Measurements from ENCODE around the gene PDK2. TPM values are rescaled to one million over a fixed set of nuclear protein-coding genes. Genes with fewer than 3 reads are reported as not detected.

PDK2 gene
- total RNA-seq, 1 experiment from 2014 or later: 20.4 TPM

- Histone ChIP-seq H3K4me1 (ENCODE audit: insufficient read depth, low read length, poor library complexity, severe bottlenecking) (no peaks in the 10 kb centered on the region), H3K27ac (ENCODE audit: low read depth, low read length, poor library complexity, severe bottlenecking) (no peak overlapping the region), H3K36me3 (ENCODE audit: insufficient read depth, low read length, poor library complexity, severe bottlenecking) (no peaks in the 10 kb centered on the region), H3K4me3 (ENCODE audit: low read depth, low read length, poor library complexity, severe bottlenecking) (no peak overlapping the region), H3K9me3 (ENCODE audit: low read depth, low read length, poor library complexity, severe bottlenecking) (no peaks in the 10 kb centered on the region), H3K27me3 (replicated peaks; ENCODE audit: insufficient read depth, low read depth, low read length, poor library complexity) (no peaks in the 10 kb centered on the region)
- intact Hi-C loops (cut with micrococcal nuclease; ENCODE audit: unreplicated experiment): no loop called here
- TF ChIP-seq, protein P1, sequence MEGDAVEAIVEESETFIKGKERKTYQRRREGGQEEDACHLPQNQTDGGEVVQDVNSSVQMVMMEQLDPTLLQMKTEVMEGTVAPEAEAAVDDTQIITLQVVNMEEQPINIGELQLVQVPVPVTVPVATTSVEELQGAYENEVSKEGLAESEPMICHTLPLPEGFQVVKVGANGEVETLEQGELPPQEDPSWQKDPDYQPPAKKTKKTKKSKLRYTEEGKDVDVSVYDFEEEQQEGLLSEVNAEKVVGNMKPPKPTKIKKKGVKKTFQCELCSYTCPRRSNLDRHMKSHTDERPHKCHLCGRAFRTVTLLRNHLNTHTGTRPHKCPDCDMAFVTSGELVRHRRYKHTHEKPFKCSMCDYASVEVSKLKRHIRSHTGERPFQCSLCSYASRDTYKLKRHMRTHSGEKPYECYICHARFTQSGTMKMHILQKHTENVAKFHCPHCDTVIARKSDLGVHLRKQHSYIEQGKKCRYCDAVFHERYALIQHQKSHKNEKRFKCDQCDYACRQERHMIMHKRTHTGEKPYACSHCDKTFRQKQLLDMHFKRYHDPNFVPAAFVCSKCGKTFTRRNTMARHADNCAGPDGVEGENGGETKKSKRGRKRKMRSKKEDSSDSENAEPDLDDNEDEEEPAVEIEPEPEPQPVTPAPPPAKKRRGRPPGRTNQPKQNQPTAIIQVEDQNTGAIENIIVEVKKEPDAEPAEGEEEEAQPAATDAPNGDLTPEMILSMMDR (conservative IDR thresholded peaks at IDR 0.05; ENCODE audit: low read depth, low read length): no peak
- no peak for TF ChIP-seq EZH2 (IDR thresholded peaks at IDR 0.05; ENCODE audit: borderline replicate concordance, low read depth, low read length, poor library complexity, severe bottlenecking)
- BruUV-seq (replicated peaks): no TSS peak
- DNase-seq (ENCODE audit: low spot score): no peak
- CTCF ChIA-PET: no interaction called here
- POLR2A ChIA-PET (ENCODE audit: low non-redundant PET): no interaction called here
Measured at GRCh38 chr17:50070908-50071680, 24.1 kb upstream of the PDK2 start.

GRCh38 chr17:50071692-50072091 lies 23.5 kb upstream of the PDK2 start:
- BruUV-seq (replicated peaks): no TSS peak
- Histone ChIP-seq H3K4me3 (ENCODE audit: low read depth, low read length, poor library complexity, severe bottlenecking) (no peak overlapping the region), H3K9me3 (ENCODE audit: low read depth, low read length, poor library complexity, severe bottlenecking) (no peaks in the 10 kb centered on the region), H3K27me3 (replicated peaks; ENCODE audit: insufficient read depth, low read depth, low read length, poor library complexity) (no peaks in the 10 kb centered on the region), H3K27ac (ENCODE audit: low read depth, low read length, poor library complexity, severe bottlenecking) (no peak overlapping the region), H3K36me3 (ENCODE audit: insufficient read depth, low read length, poor library complexity, severe bottlenecking) (no peaks in the 10 kb centered on the region), H3K4me1 (ENCODE audit: insufficient read depth, low read length, poor library complexity, severe bottlenecking) (no peaks in the 10 kb centered on the region)
- ChIA-PET CTCF (no interaction called here), POLR2A (ENCODE audit: low non-redundant PET) (no interaction called here)
- intact Hi-C loops (cut with micrococcal nuclease; ENCODE audit: unreplicated experiment): no loop called here
- TF ChIP-seq, protein P1 (conservative IDR thresholded peaks at IDR 0.05; ENCODE audit: low read depth, low read length): no peak
- TF ChIP-seq EZH2 (IDR thresholded peaks at IDR 0.05; ENCODE audit: borderline replicate concordance, low read depth, low read length, poor library complexity, severe bottlenecking): no peak
- DNase-seq (ENCODE audit: low spot score): no peak

GRCh38 chr17:50072130-50072529 lies 23.0 kb upstream of the PDK2 start:
- no peaks in the 10 kb centered on the region for H3K9me3 ChIP-seq (ENCODE audit: low read depth, low read length, poor library complexity, severe bottlenecking)
- TF ChIP-seq, protein P1 (conservative IDR thresholded peaks at IDR 0.05; ENCODE audit: low read depth, low read length): no peak
- TF ChIP-seq EZH2 (IDR thresholded peaks at IDR 0.05; ENCODE audit: borderline replicate concordance, low read depth, low read length, poor library complexity, severe bottlenecking): no peak
- ChIA-PET POLR2A (ENCODE audit: low non-redundant PET) (no interaction called here), CTCF (no interaction called here)
- DNase-seq (ENCODE audit: low spot score): no peak
- intact Hi-C loops (cut with micrococcal nuclease; ENCODE audit: unreplicated experiment): no loop called here
- H3K4me3 ChIP-seq (ENCODE audit: low read depth, low read length, poor library complexity, severe bottlenecking): no peak overlapping the region
- H3K27ac ChIP-seq (ENCODE audit: low read depth, low read length, poor library complexity, severe bottlenecking): no peak overlapping the region
- no peaks in the 10 kb centered on the region for H3K36me3 ChIP-seq (ENCODE audit: insufficient read depth, low read length, poor library complexity, severe bottlenecking)
- no TSS peak for BruUV-seq (replicated peaks)
- H3K4me1 ChIP-seq (ENCODE audit: insufficient read depth, low read length, poor library complexity, severe bottlenecking): no peaks in the 10 kb centered on the region
- H3K27me3 ChIP-seq (replicated peaks; ENCODE audit: insufficient read depth, low read depth, low read length, poor library complexity): no peaks in the 10 kb centered on the region

Measured in A673 (cell line).